ENCODE data around the gene NBPF3.

The NBPF3 gene

DNA sequence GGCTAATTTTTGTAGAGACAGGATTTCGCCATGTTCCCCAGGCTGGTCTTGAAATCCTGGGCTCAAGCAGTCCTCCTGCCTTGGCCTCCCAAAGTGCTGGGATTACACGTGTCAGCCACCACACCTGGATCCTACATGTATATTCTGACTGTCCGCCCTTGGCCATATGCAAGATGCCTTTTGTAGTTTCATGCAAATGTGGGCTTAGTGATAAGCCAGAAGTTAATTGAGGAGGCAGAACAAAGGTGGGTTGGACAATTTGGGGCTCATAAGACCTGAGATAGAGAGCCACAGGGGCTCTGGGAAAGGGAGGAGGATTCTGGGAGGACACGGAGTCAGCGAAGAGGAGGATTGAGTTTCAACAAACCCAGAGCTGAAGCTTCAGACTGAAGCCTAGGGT lies 94.2 kb downstream of the NBPF3 start:
- Histone ChIP-seq H3K36me3 (no peaks in the 10 kb centered on the region), H3K4me3 (ENCODE audit: low read depth in 1 of 2, low read length in 1 of 2) (peak overlapping the region in 1 of 2 experiments; percentile 25), H3K4me1 (ENCODE audit: control insufficient read depth in 1 of 2, insufficient read depth in 1 of 2, low read depth in 1 of 2, low read length in 1 of 2) (peaks cover 51 to 62% of the 10 kb centered on the region in 2 experiments), H3K27me3 (peaks cover 34% of the 10 kb centered on the region), H3K9me3 (no peaks in the 10 kb centered on the region), H3K27ac (no peak overlapping the region)
- TF ChIP-seq, protein P1, sequence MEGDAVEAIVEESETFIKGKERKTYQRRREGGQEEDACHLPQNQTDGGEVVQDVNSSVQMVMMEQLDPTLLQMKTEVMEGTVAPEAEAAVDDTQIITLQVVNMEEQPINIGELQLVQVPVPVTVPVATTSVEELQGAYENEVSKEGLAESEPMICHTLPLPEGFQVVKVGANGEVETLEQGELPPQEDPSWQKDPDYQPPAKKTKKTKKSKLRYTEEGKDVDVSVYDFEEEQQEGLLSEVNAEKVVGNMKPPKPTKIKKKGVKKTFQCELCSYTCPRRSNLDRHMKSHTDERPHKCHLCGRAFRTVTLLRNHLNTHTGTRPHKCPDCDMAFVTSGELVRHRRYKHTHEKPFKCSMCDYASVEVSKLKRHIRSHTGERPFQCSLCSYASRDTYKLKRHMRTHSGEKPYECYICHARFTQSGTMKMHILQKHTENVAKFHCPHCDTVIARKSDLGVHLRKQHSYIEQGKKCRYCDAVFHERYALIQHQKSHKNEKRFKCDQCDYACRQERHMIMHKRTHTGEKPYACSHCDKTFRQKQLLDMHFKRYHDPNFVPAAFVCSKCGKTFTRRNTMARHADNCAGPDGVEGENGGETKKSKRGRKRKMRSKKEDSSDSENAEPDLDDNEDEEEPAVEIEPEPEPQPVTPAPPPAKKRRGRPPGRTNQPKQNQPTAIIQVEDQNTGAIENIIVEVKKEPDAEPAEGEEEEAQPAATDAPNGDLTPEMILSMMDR (IDR thresholded peaks at IDR 0.05) = no peak

Data from neutrophil (primary cell).